Ecto neural progenitor cell (in vitro differentiated cells): ENCODE results near the gene KCNJ15.

Experiments used
- DNase-seq: peaks from one replicate; pipeline ENCODE4 v3.0.0-alpha.2; 2018; ENCODE audit warnings: low spot score

KCNJ15 gene

DNA sequence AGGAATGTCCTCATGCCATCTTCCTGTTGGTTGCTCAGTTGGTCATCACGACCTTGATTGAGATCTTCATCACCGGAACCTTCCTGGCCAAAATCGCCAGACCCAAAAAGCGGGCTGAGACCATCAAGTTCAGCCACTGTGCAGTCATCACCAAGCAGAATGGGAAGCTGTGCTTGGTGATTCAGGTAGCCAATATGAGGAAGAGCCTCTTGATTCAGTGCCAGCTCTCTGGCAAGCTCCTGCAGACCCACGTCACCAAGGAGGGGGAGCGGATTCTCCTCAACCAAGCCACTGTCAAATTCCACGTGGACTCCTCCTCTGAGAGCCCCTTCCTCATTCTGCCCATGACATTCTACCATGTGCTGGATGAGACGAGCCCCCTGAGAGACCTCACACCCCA lies 42.9 kb downstream of the KCNJ15 start:
- DNase-seq: no peak

DNA sequence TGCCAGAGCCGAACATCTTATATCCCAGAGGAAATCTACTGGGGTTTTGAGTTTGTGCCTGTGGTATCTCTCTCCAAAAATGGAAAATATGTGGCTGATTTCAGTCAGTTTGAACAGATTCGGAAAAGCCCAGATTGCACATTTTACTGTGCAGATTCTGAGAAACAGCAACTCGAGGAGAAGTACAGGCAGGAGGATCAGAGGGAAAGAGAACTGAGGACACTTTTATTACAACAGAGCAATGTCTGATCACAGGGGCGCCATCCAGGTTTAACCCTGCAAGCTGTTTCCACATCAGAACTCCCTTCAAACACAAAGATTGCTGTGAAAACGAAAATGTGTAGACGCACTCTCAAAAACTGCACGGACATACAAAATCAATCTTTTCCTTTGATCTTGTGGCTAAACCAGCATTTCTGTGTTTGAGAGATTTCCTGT lies 43.4 kb downstream of the KCNJ15 start:
- DNase-seq: no peak

DNA sequence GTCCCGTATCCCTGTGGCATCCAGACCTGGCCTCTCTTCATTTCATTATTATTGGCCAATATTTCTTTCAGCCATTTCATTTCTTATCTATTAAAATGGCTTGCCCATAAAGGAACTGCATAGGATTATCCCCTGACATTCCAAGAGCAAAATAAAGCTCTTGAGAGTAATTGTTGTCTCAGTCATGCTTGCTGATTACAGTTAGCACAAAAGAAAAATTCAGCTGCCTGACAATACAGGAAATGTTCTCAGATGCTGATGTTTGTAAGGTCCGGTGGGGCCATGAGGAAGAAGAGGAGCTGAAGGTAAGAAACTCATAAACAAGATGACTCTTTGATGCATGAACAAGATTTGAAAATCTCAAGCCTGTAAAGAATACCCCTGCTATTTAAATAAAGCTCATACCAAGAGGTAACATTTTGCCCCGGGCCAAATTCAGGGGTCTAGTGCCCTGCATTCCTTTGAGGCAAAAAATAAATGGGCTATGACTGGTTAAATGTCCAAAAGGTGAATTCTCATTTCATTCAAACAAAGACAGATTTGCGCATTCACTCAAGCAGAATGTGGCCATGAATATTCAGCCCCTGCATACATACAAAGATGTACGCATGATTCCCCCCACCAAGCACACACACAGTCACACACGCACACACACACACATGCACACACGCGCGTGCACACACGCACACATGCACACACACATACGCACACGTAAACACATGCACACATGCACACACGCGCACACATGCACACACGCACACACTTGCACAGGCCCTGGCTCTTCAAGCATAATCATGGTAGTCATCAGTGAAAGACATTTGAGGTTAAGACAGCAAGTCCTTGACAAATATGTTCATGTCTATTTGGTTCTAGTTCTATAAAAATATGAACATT lies 44.8 kb downstream of the KCNJ15 start:
- no peak for DNase-seq

DNA sequence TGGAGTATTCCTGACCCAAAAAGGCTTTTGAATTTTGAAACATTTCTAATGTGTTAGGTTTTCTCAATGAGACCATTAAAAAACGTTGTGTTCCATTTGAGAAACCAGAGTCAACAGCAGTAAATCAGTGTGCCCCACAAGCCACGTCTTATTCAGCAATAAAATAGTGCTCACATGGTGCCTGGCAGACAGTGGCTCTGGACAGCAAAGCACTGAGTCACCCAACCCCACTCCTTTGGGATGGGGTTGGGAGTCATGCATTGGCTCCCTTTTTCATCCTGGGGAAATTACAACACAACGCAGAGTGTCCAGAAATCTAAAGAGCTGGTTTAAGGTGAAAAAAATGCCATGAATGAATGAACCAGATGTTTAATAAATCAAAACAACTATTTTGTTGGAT lies 46.5 kb downstream of the KCNJ15 start:
- DNase-seq: no peak

DNA sequence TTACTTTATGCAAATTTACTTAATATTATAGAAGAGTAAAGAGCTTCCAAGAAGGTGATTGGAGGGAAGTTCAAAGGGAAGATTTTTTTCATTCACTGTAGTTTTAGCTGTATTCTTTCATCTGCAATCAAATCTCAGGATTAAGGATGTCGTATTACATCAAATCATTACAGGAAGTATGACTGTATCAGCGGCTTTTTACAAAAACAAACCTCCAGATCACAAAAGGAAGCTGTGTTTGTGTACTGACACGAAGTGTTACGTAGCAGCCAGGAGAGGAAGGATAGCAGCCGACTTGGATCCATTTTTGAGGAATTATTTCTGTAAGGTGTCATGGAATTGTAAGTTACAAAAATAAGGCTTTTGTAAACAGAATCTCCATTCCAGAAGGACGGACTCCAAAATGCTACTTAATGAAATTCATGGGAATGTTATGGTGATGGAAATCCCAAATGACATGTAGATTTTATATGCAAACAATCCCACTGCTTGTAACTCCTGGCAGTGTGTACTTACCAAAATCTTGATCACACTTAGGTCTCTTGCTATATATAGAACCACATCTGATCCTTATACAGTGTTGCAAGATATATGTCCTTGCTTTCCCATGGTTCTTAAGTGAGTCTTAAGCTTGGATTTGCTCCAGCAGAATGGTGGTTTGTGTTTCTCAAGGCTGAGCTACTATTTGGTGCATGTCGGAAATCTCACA lies 49.8 kb downstream of the KCNJ15 start:
- DNase-seq: no peak

DNA sequence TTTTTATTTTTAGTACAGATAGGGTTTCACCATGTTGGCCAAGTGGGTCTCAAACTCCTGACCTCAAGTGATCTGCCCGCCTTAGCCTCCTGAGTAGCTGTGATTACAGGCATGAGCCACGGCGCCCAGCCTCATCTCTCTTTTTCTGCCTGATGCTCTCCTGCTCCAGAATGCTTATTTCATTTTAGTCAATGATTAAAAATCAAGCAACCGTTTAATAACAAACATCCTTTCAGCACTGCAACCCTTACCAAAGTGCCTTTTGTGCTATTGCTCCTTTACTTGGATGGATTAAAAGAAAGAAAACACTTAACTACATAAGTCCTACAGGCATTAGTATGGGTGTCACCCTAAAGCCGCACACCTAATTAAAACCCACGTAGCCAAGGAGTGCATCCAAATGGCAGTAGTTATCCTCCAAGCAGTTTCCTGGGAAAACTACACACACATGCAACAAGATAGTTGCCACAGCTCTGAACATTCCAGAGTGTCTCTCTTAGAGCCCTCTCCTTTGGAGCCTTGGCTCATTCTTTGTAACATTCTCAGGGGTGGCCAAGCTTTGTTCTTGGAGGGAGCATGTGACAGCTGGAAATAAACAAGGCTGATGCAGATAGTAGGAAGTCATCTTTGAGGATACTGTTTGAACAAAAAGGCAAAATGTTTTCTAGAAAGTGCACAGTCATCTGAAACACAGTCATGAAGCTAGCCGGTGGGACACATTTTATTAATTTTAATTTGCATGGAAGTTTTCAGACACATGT lies 51.2 kb downstream of the KCNJ15 start:
- no peak for DNase-seq

DNA sequence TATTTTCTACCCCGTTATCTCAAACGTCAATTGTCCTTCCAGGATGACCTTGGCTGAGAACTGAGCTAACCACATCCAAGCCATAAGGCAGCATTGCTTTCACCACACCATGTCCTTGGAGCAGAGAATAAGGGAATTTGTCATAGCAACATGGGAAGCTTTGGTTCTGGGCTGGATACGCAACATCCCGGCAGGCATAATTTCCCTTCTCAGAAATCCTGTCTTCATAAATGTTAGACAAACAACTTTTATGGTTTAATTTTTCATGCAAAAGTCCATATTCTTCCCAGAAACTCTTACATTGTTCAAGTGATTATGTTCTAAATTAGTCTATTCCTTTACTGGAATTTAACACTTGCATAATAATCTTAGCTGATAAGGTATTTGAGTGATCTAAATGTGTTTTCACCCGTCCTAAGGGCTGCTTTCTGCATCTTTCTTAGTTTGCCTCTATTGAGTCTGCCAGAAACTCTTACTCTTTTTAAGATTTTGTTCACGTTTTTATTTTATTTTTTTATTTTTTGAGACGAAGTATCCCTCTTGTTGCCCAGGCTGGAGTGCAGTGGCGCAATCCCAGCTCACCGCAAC lies 51.8 kb downstream of the KCNJ15 start:
- no peak for DNase-seq

DNA sequence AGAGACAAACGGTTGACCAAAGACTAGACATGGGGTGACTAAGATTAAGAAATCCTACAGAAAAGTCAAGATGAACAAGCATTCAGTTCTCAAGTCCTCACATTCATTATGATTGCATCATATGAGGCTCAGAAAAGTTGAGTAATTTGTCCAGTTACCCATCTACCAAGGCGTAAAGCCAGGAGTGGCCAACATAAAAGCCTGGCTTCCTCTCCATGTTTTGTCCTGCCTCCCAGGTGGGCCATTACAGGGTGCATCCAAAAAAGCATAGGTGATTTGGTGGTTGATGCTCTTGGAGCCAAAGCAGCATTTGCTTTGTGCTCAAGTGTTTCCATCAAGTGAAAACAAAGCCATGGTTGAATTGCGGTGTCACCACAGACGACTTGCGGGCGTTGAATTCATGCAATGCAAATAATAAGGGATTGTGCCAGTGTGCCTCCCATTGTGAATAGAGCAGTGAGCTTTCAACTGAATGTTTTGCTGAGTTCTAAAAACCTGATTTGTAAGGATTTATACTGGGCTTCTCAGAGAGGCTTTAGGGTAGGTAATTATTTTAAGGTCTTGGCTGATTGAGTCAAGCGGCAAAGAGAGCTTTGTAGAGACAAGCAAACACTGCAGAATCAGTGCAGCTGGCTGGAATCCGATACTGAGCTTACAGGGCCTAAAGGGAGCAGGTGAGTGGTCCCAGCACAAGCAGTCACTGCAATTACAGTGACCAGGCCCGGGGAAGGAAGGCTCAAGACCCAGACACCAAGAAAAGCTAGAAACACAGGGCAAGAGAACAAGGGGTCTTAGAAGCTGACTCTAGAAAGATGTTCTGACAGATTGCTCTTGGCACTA lies 54.1 kb downstream of the KCNJ15 start:
- no peak for DNase-seq

DNA sequence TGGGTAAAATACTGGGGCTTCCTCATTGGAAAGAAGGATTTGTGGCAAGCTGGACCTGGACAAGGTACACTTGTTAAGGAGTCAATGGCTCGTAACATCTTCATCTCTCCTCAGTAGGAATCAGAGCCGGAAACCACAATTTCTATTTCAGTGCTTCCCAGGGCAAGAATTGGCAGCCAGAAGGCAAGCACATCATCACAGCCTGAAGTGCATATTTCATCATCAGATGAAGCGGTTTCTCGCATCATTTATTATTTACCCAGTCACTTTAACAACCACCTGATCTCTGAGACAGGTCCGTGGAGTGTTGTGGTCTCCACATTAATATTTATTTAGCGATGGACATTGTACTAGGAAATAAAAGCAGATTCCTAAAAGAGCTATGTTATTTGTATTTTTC lies 55.0 kb downstream of the KCNJ15 start:
- DNase-seq: no peak

DNA sequence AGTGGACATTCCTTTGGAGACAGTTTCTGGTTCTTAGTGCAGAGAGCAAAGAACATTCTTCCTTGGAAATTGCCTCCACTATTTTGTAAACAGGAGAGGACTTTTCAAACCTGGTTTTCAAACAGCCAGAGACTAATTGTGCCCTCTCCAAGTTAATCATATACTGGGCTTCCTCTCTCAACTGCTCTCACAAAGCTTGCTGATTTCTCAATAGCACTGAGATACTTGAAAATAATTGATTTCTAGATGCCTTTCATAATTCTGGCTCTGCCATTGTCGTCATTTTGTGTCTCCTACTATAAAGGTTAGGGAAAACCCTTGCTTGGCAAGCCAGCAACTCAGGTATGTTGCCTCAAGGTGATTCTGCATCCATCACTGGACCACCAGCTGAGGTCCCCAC lies 56.0 kb downstream of the KCNJ15 start:
- no peak for DNase-seq

DNA sequence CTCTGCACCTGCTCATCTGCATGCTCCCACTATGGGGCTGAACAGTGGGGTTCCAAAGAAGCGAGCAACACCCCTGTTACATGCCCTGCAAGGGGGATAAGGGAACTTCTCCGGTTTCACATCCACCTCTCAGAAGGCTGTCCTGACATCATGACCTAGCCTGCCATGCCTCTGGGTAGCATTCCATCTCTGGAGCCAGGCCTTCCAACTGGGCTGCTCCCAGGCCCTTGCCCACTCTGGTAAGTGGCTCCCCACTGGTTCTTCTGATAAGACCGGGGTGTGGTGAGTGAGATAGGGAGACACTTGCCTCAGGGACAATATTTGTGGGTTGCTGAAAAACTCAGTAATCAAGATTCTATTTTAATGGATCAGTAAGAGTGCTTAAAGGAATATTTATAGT lies 57.8 kb downstream of the KCNJ15 start:
- no peak for DNase-seq

DNA sequence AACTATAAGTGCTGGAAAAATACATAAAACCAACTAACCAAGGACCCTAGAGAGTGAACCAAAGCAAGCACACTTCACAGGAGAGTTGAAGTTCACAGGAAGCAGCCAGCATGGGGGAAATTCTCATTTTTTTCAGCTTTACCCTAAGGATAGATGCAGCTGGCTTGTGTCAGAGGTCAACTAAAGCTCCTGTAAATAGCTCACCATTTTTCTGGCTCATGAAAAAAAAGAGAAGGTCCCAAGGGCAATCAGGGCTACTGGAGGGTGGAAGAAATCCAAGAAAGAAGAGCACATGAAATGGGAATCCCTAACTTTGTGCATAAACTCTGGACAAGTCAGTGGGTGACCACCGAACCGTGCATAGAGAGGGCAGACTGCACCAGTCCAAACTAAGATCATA lies 58.3 kb downstream of the KCNJ15 start:
- no peak for DNase-seq

DNA sequence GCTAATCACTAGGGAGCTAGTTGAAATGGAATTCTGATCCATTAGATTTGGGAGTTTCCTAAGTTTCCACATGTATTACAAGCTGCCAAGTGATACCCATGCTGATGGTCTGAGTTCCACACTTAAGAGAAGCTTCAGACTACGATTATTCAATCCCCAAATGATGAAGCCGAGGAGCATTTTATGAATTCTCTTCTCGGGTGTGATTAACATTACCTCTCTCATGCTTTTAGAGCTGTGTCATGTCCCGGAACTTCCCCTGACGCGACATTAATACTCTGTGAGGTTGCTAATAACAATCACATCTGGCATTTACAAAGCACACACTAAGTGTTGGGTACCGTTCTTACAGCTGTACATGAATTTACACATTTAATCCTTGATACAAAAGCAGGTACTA lies 63.0 kb downstream of the KCNJ15 start:
- DNase-seq: no peak

DNA sequence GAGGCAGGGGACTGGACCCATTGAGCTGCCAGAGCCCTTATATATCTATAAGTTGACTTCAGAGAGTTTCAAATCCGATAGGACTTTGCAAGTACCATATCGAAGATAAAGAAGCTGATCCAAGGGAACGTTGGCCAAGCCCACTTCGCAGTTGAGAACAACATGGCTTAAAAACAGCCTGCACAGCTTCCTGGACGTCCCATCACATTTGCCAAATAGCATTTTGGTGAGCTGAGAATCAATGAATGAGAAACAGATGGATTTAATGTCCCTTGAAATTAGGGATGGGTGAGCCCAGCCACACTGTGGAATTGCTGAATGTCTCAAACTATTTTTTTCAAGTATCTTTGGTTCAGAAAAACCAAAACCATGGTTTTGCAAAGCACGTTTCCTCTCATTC lies 64.8 kb downstream of the KCNJ15 start:
- no peak for DNase-seq

DNA sequence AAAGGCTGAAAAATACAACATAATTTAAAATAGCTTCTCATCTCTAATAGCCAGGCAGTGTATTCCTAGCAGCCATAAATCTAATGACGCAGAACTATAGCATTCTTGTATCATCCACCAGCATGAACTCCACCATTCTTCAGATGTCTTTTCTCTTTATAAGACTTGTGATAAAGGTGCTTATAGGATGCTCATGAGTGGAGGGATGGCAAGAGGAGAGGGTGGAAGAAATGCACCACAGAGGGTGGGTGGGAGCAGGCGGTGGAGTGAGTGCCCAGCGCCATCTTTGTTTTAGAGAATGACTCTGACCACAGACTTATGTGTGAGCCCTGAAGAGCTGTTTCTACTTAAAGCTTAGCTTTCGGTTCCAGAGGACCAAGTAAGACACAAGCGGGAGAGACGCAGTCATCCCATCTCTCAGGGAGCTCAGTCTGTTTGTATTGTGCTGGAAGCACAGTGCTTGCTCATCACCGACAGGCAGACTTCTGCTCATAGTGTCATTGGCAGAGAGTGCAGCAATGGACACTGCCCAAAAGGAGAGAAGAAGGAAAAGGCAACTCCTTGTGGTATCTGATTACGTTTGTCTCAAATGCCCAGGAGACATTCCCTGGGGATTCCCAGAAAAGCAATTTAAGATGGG lies 65.6 kb downstream of the KCNJ15 start:
- no peak for DNase-seq

DNA sequence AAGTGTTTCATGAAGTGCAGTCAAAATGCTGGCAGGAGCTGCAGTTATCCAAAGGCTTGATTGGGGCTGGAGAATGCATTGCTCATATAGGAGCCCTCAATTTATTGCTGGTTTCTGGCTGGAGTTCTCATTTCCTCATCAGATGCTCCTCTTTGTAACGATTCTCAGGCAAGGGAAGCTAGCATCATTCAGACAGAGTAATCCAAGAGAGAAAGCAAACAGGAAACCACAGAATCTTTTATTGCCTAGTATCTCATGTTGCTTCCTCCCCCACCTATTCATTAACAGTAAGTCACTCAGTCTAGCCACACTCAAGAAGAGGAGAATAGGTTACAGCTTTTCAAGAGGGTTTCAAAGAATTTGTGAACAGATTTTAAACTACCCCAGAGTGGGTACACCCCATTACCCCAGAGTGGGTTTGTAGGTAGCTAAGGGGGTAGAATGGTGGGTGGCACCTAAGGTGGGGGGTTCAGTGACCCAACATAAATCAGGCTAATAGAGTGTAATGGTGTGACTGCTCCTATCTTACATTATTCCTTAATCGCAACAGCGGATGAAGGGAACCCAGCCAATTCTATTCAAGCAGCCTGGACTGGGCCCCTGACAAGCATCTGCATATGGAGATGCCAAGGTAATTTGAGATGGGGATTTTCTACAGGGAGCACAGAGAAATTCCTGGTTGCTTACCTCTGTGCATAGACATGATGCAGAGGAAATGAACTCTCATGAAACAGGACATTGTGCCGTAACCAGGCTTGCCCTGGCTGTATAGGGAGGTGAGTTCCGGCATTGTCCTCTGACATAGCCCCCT lies 67.1 kb downstream of the KCNJ15 start:
- DNase-seq: no peak

DNA sequence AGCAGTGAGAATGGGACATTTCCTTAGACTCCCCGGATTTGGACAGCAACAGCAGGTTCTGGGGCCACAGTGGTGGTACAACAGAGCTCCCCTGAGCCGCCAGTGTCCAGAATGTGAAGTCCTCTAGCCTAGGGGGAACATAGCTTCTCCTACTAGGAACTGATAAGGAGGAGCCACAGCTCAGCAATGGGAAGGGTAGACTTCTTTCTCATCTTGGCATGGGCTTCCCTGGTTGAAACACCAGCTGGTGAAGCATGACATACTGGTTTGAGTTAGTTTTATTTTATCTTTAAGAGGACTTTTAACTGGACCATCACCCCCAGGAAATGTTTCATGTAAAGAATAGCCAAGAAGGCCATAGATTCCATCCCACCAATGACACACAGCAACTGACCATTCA lies 68.4 kb downstream of the KCNJ15 start:
- no peak for DNase-seq

DNA sequence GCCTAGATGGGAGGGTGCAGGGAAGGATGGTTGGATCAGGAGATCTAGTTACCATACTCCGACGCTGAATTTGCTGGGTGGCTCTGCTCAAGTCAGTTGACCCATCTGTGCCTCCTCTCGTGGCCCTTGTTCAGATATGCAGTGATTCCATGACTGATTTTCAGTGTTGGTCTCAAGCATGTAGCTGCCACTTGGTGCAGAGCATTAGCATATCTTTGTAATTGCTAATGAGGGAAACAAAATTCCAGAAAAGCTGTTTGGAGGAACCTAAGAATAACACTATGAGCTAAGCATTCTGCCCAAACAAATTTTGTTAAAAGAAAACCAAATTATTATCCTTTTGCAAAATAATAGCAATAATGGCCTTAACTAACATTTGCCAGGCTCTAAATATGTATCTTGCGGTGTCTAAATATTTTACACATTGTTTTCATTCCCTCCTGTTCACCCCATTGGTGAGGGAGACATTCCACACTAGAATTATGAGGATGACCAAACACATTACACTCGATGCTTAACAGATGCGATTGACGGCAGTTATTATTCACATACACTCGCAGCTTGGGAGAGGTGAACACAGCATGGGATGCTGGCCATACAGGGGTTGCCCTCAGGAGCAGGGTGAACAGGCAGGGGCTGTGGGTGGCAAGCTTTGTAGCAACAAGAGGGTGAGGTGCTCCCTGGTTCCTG lies 69.1 kb downstream of the KCNJ15 start:
- no peak for DNase-seq

DNA sequence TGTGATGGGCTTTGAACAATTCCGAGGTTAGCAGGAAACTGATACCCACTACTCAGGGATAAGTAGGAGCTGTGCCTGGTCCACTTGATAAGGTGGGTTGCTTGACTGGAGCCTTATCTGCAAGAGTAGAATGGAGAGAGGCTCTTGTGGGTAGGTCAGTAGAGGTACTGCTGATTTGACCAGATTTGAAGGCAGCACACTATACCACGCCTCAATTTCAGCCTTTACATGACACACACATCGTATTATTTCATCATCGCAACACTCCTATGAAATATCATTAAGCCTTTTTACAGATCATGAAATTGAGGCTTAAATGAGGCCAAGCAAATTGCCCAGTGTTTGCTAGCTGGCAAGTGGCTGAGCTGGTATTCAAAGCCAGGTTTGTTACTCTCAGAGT lies 69.6 kb downstream of the KCNJ15 start:
- DNase-seq: no peak

DNA sequence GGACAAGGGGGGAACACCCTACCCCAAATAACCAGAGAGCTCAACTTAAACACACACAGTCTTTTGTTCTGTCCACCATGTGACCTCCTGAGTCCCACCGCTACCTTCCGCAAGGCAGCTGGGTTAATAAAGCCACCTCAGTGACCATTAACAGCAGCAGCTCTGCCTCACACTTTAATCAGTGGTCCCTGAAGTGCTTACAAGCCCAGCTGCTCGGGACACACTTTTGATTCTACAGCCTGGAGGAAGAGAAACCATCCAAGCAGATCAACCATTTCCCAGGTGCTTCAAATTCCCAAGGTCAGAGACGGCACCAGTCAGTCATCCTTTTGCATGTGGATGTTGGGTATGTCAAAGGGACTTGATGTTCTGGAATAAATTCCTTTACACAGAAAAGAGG lies 70.1 kb downstream of the KCNJ15 start:
- DNase-seq: no peak
